CD4-positive, alpha-beta T cell treated with Interleukin-4 for 1 hour (primary cell): ENCODE results near the gene RRP36.
"Not testable (repeated sequence)": the region's sequence is repeated elsewhere in the genome, so short reads cannot be mapped to it uniquely, and the experiment has no call there.

Source experiments
- DNase-seq, 2 donors: peaks; one replicate each; pipeline ENCODE4 v3.0.0-alpha.2; 2020 to 2022

RRP36 gene

GRCh38 chr6:43021270-43022047, at the start of gene RRP36:
Gene RRP36 (plus strand): TSS chr6:43021623. CDS start chr6:43021655, 32 bp downstream.
- peak; percentile 61 to 65 for DNase-seq

- DNase-seq: no peak
Observed at GRCh38 chr6:42971746-42972327, 49.6 kb upstream of the RRP36 start.

- no peak for DNase-seq
Observed at GRCh38 chr6:42973926-42974325, 47.5 kb upstream of the RRP36 start.

- no peak for DNase-seq
Observed at GRCh38 chr6:42974919-42975505, 46.4 kb upstream of the RRP36 start.

GRCh38 chr6:42978487-42978838, 43.0 kb upstream of the RRP36 start:
- DNase-seq: no peak

- peak; percentile 94 to 95 for DNase-seq
Observed at GRCh38 chr6:42978839-42979522, 42.4 kb upstream of the RRP36 start, which contains the start of gene PEX6. Gene PEX6 (minus strand): TSS chr6:42979181. CDS start chr6:42979150, 31 bp downstream.

GRCh38 chr6:42979523-42980177, 41.8 kb upstream of the RRP36 start:
- DNase-seq: peak in 1 of 2 donors; percentile 40

- no peak for DNase-seq
Observed at GRCh38 chr6:42981836-42982235, 39.6 kb upstream of the RRP36 start.

GRCh38 chr6:42984001-42984923, 37.2 kb upstream of the RRP36 start, which contains the start of gene PPP2R5D:
Gene PPP2R5D (plus strand): TSS chr6:42984570. CDS start chr6:42984678, 108 bp downstream.
- peak; percentile 98 to 99 for DNase-seq

- DNase-seq: peak in 1 of 2 donors; percentile 26
Observed at GRCh38 chr6:42984924-42985475, 36.4 kb upstream of the RRP36 start.

- DNase-seq: no peak
Observed at GRCh38 chr6:42987533-42988451, 33.6 kb upstream of the RRP36 start.

- no peak for DNase-seq
Observed at GRCh38 chr6:42988486-42989020, 32.9 kb upstream of the RRP36 start.

- no peak for DNase-seq
Observed at GRCh38 chr6:42989923-42990322, 31.5 kb upstream of the RRP36 start.

GRCh38 chr6:42993445-42993844, 28.0 kb upstream of the RRP36 start:
- no peak for DNase-seq

GRCh38 chr6:42996513-42996912, 24.9 kb upstream of the RRP36 start:
- DNase-seq: no peak

GRCh38 chr6:42998205-42998604, 23.2 kb upstream of the RRP36 start:
- not testable (repeated sequence) for DNase-seq

GRCh38 chr6:43001843-43002242, 19.6 kb upstream of the RRP36 start:
- no peak for DNase-seq

GRCh38 chr6:43005844-43006243, 15.6 kb upstream of the RRP36 start:
- no peak for DNase-seq

GRCh38 chr6:43006251-43006650, 15.2 kb upstream of the RRP36 start:
- no peak for DNase-seq

GRCh38 chr6:43007126-43007525, 14.3 kb upstream of the RRP36 start:
- DNase-seq: no peak
